Immature natural killer cell (primary cell): ENCODE data around the gene SDHA. TPM values are rescaled to one million over a fixed set of nuclear protein-coding genes. Genes with fewer than 3 reads are reported as not detected.
"Not testable (repeated sequence)": the region's sequence is repeated elsewhere in the genome, so short reads cannot be mapped to it uniquely, and the experiment has no call there.

Experiments
- DNase-seq, 3 donors: peaks; one replicate each; pipeline ENCODE4 v3.0.0; 2022; ENCODE audit warnings: mixed read lengths in 1 of 3
- H3K27ac Mint-ChIP-seq, 6 donors: one replicate each; pipeline ENCODE4 v1.8.0; 2020; ENCODE audit warnings: mixed read lengths in 6 of 6, mild to moderate bottlenecking in 5 of 6, inconsistent platforms in 4 of 6, moderate library complexity in 3 of 6
- H3K27me3 Mint-ChIP-seq, 3 donors: one replicate each; pipeline ENCODE4 v1.8.0; 2020 to 2021; ENCODE audit warnings: low read depth in 3 of 3, mild to moderate bottlenecking in 3 of 3, mixed read lengths in 3 of 3, moderate library complexity in 3 of 3, inconsistent platforms in 1 of 3
- H3K36me3 Mint-ChIP-seq, 3 donors: one replicate each; pipeline ENCODE4 v1.8.0; 2020; ENCODE audit warnings: mixed read lengths in 3 of 3, inconsistent platforms in 2 of 3, mild to moderate bottlenecking in 2 of 3
- H3K4me1 Mint-ChIP-seq, 2 donors: one replicate each; pipeline ENCODE4 v1.8.0; 2020; ENCODE audit warnings: inconsistent platforms in 2 of 2, mild to moderate bottlenecking in 2 of 2, mixed read lengths in 2 of 2, moderate library complexity in 1 of 2
- H3K4me3 Mint-ChIP-seq, 5 donors: one replicate each; pipeline ENCODE4 v1.8.0; 2020; ENCODE audit warnings: mild to moderate bottlenecking in 5 of 5, mixed read lengths in 5 of 5, inconsistent platforms in 3 of 5, moderate library complexity in 3 of 5
- H3K9me3 Mint-ChIP-seq, 6 donors: one replicate each; pipeline ENCODE4 v1.8.0; 2020; ENCODE audit warnings: mild to moderate bottlenecking in 6 of 6, mixed read lengths in 6 of 6, inconsistent platforms in 4 of 6, moderate library complexity in 3 of 6
- polyA plus RNA-seq, 3 donors: library from polyadenylated mRNA; unstranded; fragments of 300-500 nt; fragmentation: Illumina TruSeq; gene quantifications; one replicate each; pipeline ENCODE4 v1.2.3, GENCODE V29; 2021

Gene SDHA
- polyA plus RNA-seq, 3 donors from 2014 or later: 140 to 224 (median 208) TPM

DNA sequence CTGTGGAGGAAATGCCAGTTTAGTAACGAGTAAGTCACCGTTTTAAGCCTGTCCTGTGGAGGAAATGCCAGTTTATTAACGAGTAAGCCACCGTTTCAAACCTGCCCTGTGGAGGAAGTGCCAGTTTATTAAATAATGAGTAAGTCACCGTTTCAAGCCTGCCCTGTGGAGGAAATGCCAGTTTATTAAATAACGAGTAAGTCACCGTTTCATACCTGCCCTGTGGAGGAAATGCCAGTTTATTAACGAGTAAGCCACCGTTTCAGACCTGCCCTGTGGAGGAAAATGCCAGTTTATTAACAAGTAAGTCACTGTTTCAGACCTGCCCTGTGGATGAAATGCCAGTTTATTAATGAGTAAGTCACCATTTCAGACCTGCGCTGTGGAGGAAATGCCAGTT, 34.4 kb downstream of the SDHA start:
- no peak for DNase-seq
- Mint-ChIP-seq H3K4me3 (peak overlapping the region in 1 of 5 donors; percentile 57), H3K27me3 (peaks cover 0 to 3% (median 2%) of the 10 kb centered on the region in 3 donors), H3K27ac (peak overlapping the region in 4 of 6 donors; percentile 28 to 78 (median 56)), H3K36me3 (peaks cover 22 to 66% (median 23%) of the 10 kb centered on the region in 3 donors), H3K4me1 (peaks cover 4 to 6% of the 10 kb centered on the region in 2 donors), H3K9me3 (no peaks in the 10 kb centered on the region)

DNA sequence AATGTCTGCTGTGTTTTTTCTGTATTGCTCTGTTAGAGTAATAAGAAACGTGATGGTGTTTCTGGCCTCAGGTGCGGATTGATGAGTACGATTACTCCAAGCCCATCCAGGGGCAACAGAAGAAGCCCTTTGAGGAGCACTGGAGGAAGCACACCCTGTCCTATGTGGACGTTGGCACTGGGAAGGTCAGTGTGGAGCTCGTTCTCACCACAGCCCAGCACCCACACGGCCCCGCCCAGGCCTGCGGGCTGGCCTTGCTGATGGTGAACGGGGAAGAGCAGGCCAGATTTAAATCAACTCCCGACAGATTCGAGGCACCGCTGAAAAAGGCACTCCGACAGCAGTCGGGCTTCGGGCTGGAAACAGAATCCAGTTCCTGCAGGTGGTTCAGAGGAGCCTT, 36.2 kb downstream of the SDHA start:
- H3K4me1 Mint-ChIP-seq, H3K9me3 Mint-ChIP-seq, H3K4me3 Mint-ChIP-seq, DNase-seq, H3K27ac Mint-ChIP-seq, H3K27me3 Mint-ChIP-seq: not testable (repeated sequence)
- peaks cover 10 to 64% (median 18%) of the 10 kb centered on the region in 3 donors for H3K36me3 Mint-ChIP-seq

DNA sequence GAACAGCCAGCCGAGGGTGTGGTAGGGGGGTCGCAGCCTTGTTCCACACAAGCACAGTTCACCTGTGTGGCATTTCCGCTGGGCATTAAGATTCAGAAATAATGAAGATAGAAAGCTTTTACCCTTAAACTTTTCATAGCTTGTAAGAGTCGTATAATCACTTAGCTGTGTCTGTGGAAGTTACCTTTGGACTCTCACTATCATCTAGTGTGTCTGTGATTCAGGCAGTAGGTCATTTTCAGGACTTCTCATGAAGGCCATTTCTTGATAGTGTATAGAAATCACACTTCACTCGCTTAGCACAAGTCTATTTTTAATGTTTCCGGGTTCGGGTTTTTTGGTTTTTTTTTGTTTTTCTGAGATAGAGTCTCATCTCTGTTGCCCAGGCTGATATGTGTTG, 37.0 kb downstream of the SDHA start:
- peaks cover 5 to 56% (median 12%) of the 10 kb centered on the region in 3 donors for H3K36me3 Mint-ChIP-seq
- H3K4me1 Mint-ChIP-seq, H3K4me3 Mint-ChIP-seq: not testable (repeated sequence)

DNA sequence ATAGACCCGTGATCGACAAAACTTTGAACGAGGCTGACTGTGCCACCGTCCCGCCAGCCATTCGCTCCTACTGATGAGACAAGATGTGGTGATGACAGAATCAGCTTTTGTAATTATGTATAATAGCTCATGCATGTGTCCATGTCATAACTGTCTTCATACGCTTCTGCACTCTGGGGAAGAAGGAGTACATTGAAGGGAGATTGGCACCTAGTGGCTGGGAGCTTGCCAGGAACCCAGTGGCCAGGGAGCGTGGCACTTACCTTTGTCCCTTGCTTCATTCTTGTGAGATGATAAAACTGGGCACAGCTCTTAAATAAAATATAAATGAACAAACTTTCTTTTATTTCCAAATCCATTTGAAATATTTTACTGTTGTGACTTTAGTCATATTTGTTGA, 38.2 kb downstream of the SDHA start:
- peaks cover 5 to 55% (median 12%) of the 10 kb centered on the region in 3 donors for H3K36me3 Mint-ChIP-seq
- H3K4me1 Mint-ChIP-seq, DNase-seq, H3K4me3 Mint-ChIP-seq, H3K27ac Mint-ChIP-seq, H3K27me3 Mint-ChIP-seq, H3K9me3 Mint-ChIP-seq: not testable (repeated sequence)

More for the DNA sequence above, 37.0 kb downstream of the SDHA start:
- not testable (repeated sequence) for H3K27me3 Mint-ChIP-seq, H3K9me3 Mint-ChIP-seq, H3K27ac Mint-ChIP-seq, DNase-seq

DNA sequence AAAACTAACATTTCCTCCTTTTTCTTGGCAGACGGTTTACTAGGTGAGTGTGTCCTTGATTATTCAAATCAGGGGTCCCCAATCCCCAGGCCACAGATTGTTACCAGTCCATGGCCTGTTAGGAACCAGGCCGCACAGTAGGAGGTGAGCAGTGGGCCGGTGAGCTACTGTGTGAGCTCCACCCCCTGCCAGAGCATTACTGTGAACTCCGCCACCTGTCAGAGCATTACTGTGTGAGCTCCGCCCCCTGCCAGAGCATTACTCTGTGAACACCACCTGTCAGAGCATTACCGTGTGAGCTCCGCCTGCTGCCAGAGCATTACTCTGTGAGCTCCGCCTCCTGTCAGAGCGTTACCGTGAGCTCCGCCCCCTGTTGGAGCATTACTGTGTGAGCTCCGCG, 39.0 kb downstream of the SDHA start:
- no peak for DNase-seq

DNA sequence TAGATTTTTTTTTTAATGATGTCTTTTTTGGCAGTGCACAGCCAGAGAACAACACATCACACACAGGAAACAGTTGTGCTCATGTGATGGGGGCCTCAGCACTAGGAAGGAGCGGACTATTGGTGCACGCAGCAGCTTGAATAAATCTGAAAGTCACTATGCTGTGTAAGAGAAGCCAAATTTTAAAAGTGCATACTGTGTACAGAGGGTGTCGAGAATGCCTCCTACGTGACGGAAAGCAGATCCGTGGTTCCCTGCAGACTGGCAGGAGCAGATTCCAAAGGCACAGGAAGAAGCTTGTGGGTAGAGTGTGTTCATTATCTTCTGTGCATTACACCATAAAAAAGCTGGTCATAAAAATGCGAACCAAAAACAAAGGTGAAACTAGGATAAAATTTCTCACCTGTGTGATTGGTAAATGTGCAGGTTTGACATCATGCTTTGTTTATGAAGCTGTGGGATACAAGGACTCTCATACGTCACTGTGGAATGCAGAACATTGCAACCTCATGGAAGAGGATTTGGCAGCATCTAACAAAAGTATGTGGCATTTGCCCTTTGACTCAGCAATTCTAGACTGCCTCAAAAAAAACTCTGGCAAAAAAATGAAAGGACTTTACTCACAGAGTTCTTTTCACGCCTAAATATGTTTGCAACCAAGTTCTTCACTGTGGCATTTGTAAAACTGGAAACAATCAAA, 45.3 kb downstream of the SDHA start:
- Mint-ChIP-seq H3K36me3 (peaks cover 7 to 28% (median 10%) of the 10 kb centered on the region in 3 donors), H3K27ac (peak overlapping the region in 2 of 6 donors; percentile 23 to 31)
- H3K4me3 Mint-ChIP-seq, H3K4me1 Mint-ChIP-seq, H3K9me3 Mint-ChIP-seq, H3K27me3 Mint-ChIP-seq, DNase-seq: not testable (repeated sequence)

More for the DNA sequence above, 39.0 kb downstream of the SDHA start:
- Mint-ChIP-seq H3K4me1 (peaks cover 0 to 4% of the 10 kb centered on the region in 2 donors), H3K36me3 (peaks cover 5 to 53% (median 14%) of the 10 kb centered on the region in 3 donors), H3K9me3 (no peaks in the 10 kb centered on the region), H3K27me3 (peaks cover 2 to 8% (median 2%) of the 10 kb centered on the region in 3 donors), H3K4me3 (no peak overlapping the region), H3K27ac (no peak overlapping the region)

DNA sequence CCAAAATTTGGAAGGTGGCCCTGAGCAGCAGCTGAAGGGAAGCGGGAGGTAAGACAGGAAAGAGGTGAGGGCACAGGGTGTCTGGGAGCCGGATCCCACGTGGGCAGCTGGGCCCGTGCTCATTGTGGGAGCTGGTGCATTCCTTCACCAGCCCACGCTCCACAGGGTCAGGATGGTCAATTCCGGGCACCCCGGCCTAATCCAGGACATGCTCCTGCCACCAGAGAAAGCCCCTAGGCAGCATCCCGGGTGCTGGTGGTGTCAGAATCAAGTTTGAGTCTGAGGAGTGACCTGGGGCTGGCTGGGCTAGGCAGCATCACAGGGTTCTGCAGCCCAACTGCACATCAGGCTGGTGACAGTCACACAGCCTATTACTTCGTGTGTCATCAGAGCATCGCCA, 46.2 kb downstream of the SDHA start:
- H3K4me1 Mint-ChIP-seq: peaks cover 0 to 2% of the 10 kb centered on the region in 2 donors
- peaks cover 0 to 2% (median 0%) of the 10 kb centered on the region in 3 donors for H3K27me3 Mint-ChIP-seq

DNA sequence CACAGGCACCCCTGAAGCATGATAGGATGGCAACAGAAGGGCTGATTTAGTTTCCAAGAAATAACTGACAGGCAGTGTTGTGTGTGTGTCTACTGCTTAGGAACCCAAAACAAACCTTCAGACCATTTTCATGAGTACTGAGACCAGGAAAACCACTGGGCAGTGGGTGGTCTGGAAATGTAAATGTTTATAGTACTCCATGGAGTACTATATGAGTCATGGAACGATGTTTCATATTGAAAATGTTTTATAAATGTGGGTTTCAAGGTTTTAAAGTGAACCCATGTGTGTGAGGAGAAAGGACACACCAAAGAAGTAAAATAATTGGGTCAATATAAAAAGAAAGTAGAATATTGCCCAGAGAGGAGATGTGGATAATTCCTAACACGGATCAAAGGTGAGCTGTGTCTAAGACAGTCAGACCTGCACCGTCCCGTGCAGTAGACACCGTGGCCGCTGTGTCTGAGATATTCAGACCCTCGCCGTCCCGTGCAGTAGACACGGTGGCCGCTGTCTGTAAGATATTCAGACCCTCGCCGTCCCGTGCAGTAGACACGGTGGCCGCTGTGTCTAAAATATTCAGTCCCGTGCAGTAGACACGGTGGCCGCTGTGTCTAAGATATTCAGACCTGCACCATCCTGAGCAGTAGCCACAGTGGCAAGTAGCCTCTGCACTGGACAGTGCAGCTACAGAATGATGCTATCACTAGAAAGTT, 48.3 kb downstream of the SDHA start:
- H3K36me3 Mint-ChIP-seq: peaks cover 6 to 24% (median 7%) of the 10 kb centered on the region in 3 donors
- H3K4me1 Mint-ChIP-seq: peaks cover 10 to 16% of the 10 kb centered on the region in 2 donors

More for the DNA sequence above, 46.2 kb downstream of the SDHA start:
- Mint-ChIP-seq H3K4me3 (no peak overlapping the region), H3K9me3 (no peaks in the 10 kb centered on the region), H3K27ac (peak overlapping the region in 2 of 6 donors; percentile 47 to 84), H3K36me3 (peaks cover 6 to 24% (median 7%) of the 10 kb centered on the region in 3 donors)
- no peak for DNase-seq

DNA sequence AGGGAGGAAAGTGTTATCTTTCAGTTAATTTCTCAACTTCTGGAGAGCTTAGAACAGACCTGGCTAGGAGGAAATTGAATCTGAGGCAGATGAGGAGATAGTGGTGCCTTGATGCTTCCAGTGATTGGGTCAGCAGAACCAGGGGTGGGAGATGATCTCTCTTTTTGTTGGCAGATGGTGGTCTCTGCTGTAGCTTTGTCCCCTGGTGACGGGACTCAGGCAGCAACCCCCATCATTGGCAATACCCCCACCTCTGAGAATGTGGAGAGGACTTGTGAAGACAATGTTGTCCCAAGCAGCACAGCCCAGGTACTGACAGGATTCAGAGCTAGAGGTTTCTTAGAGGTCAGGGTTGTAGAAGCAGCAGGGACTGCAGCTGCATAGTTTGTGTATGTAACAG, 49.6 kb downstream of the SDHA start:
- H3K27ac Mint-ChIP-seq: peak overlapping the region in 3 of 6 donors; percentile 1 to 76 (median 47)
- H3K4me3 Mint-ChIP-seq: no peak overlapping the region
- peaks cover 0 to 18% (median 4%) of the 10 kb centered on the region in 3 donors for H3K36me3 Mint-ChIP-seq
- H3K4me1 Mint-ChIP-seq: peaks cover 11 to 24% of the 10 kb centered on the region in 2 donors
- H3K9me3 Mint-ChIP-seq: no peaks in the 10 kb centered on the region
- no peak for DNase-seq
- peaks cover 7 to 11% (median 9%) of the 10 kb centered on the region in 3 donors for H3K27me3 Mint-ChIP-seq

More for the DNA sequence above, 48.3 kb downstream of the SDHA start:
- not testable (repeated sequence) for H3K27ac Mint-ChIP-seq, H3K4me3 Mint-ChIP-seq, H3K9me3 Mint-ChIP-seq, H3K27me3 Mint-ChIP-seq, DNase-seq

DNA sequence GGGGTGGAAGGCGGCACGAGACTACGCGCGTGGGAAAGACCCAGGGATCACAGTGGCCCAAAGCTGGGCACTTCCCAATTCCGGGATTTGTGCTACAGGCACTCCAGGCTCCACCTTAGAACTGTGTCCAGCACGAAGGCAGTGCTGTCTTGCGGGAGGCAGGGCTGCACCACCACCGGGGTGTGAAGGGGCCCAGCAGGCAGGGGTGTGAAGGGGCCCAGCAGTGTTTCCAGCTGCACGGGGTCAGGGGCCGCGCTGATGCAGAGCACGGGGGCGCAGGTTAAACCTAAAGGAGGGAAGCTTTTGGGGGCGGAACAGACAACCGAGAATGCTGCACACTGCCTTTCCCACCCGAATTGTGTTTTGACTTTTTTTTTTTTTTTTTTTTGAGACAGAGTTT, 52.2 kb downstream of the SDHA start:
- no peak for DNase-seq
- peak overlapping the region; percentile 68 to 91 (median 84) for H3K27ac Mint-ChIP-seq
- H3K9me3 Mint-ChIP-seq: no peaks in the 10 kb centered on the region
- peaks cover 7 to 11% (median 11%) of the 10 kb centered on the region in 3 donors for H3K27me3 Mint-ChIP-seq
- peak overlapping the region; percentile 77 to 97 (median 94) for H3K4me3 Mint-ChIP-seq
- peaks cover 0 to 4% (median under 1%) of the 10 kb centered on the region in 3 donors for H3K36me3 Mint-ChIP-seq
- peaks cover 26 to 42% of the 10 kb centered on the region in 2 donors for H3K4me1 Mint-ChIP-seq

DNA sequence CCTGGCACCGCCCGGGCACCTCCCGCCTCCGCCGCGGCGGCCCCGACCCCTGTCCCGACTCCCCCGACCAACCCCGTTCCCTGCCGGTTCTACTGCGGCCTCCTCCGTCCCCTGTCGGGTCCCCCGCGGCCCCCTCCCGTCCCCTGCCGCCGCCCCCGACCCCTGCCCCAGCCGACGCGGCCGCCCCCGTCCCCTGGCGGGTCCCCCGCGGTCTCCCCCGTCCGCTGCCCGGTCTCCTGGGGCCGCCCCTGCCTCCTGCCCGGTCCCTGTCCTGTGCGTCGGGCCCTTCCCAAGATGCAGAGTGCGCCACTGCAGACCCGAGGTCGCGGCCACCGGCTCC, 53.7 kb downstream of the SDHA start:
- H3K36me3 Mint-ChIP-seq, DNase-seq, H3K9me3 Mint-ChIP-seq: not testable (repeated sequence)
- peaks cover 27 to 45% of the 10 kb centered on the region in 2 donors for H3K4me1 Mint-ChIP-seq
- peak overlapping the region; percentile 49 to 99 (median 96) for H3K4me3 Mint-ChIP-seq
- peak overlapping the region in 3 of 6 donors; percentile 73 to 93 (median 89) for H3K27ac Mint-ChIP-seq
- peaks cover 7 to 11% (median 11%) of the 10 kb centered on the region in 3 donors for H3K27me3 Mint-ChIP-seq

DNA sequence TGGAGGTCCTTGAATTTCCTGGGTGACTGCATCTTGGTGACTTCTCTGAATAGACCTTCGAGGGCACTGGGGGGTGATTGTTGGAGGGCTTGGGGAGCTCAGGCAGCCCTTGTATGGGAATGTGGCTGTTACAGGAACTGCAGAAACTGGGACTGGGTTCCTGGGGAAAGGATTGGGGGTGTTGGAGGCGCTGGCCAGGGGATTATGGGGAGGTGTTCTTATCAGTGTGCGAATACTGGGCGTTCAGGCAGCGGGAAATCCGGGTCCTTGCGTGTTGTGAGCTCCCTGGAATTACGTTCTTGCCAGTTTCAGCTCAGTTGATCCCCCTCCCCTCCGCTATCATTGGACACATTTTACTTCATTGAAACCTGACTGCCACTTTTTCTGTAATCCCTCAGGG, 55.0 kb downstream of the SDHA start:
- H3K9me3 Mint-ChIP-seq, DNase-seq, H3K36me3 Mint-ChIP-seq: not testable (repeated sequence)
- H3K4me3 Mint-ChIP-seq: peak overlapping the region; percentile 70 to 94 (median 82)
- peak overlapping the region; percentile 67 to 89 (median 82) for H3K27ac Mint-ChIP-seq
- H3K4me1 Mint-ChIP-seq: peaks cover 27 to 46% of the 10 kb centered on the region in 2 donors
- peaks cover 7 to 11% (median 11%) of the 10 kb centered on the region in 3 donors for H3K27me3 Mint-ChIP-seq

DNA sequence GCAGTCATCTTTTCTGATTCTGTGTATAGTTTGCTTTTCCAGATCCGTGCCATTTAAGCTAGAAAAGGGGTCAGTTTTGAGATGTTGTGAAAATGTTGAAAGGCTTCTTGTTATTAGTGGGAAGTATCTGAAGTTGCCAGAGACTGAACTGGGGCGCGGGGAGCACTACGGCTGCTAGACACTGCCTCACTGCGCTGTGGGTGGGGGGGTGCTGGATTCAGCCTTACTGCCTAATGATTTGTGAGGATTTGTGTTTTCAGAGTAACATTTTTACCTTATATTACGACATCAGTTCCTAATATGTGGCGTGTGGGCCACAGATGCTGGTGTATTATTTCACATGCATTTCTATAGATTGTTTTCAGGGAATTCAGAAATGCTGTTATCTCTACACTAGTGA, 55.4 kb downstream of the SDHA start:
- not testable (repeated sequence) for H3K36me3 Mint-ChIP-seq, H3K9me3 Mint-ChIP-seq, DNase-seq
- Mint-ChIP-seq H3K27me3 (peaks cover 7 to 11% (median 11%) of the 10 kb centered on the region in 3 donors), H3K4me1 (peaks cover 27 to 46% of the 10 kb centered on the region in 2 donors), H3K4me3 (peak overlapping the region; percentile 70 to 94 (median 82)), H3K27ac (peak overlapping the region in 5 of 6 donors; percentile 67 to 89 (median 78))

DNA sequence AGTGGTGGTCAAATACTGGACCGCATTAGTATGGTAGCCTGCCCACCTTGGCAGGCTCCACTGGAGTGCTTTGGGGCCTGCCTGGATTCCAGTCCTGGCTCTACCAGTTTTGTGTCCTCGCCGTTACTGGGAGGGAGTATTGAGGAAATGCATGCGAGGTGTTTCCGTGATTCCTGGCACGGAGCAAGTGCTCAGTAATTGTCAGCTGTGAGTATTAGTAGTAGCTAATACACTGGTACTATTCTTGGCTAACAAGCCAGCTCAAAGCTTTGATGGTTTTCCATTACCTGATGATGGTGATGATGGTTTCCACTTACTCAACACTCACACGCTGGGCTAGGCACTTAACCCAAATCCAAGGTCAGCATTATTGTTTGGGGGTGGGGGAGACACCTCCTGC, 56.2 kb downstream of the SDHA start:
- H3K4me3 Mint-ChIP-seq, DNase-seq, H3K9me3 Mint-ChIP-seq, H3K36me3 Mint-ChIP-seq: not testable (repeated sequence)
- H3K4me1 Mint-ChIP-seq: peaks cover 32 to 49% of the 10 kb centered on the region in 2 donors
- H3K27me3 Mint-ChIP-seq: peaks cover 7 to 11% (median 9%) of the 10 kb centered on the region in 3 donors
- H3K27ac Mint-ChIP-seq: peak overlapping the region in 1 of 6 donors; percentile 56
